Hypothalamus (tissue), 51 donors: ENCODE results near the gene C15orf61.

Experiments
- DNase-seq, 51 donors: peaks; one replicate each; lab custom pipeline; 2025; lab: John Stamatoyannopoulos, UW

The C15orf61 gene

DNA sequence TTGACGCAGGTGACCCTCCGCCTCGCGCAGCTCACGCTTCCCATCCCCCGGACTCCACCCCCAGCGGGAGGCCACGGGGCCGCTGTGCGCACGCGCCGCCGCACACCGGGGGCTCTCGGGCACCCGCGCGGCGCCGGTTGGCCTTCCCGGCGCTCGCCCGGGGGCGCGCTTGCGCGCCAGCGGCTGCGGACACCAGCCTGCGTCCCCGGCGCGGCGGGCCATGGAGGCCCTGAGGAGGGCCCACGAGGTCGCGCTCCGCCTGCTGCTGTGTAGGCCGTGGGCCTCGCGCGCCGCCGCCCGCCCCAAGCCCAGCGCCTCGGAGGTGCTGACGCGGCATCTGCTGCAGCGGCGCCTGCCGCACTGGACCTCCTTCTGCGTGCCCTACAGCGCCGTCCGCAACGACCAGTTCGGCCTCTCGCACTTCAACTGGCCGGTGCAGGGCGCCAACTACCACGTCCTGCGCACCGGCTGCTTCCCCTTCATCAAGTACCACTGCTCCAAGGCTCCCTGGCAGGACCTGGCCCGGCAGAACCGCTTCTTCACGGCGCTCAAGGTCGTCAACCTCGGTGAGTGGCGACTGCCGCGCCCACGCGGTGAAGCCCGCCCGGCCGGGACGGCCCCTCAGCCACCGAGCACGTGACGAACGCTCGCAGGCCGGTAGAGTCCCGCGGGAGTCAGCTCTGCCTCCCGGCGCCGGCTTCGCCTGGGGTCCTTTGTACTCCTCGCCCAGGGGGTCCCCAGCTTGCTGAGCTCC is at the start of gene C15orf61:
Gene C15orf61, plus strand, starts transcription at position 103 of the 754 bp plus-strand sequence. Its CDS starts 118 bp downstream, at position 221.
- peak; percentile 40 to 90 (median 74) for DNase-seq

DNA sequence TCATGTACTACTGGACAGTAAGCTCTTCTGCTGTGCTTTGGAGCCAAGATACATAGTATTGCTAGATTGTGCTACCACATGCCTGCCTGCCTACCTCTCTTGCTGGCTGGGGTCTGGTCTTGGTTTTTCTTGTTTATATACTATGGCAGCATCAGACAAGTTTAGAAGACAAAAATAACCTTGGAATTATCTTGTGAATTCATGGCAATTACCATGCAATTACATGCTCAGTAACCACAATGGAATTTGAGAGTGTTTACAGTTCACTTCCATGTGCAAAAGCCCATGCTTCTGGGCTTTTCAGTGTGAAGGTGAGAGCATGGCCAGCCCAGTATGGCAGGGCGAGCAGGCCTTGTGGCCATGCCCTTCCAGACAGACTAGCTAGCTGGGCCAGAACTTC is 48.0 kb upstream of the C15orf61 start:
- no peak for DNase-seq

DNA sequence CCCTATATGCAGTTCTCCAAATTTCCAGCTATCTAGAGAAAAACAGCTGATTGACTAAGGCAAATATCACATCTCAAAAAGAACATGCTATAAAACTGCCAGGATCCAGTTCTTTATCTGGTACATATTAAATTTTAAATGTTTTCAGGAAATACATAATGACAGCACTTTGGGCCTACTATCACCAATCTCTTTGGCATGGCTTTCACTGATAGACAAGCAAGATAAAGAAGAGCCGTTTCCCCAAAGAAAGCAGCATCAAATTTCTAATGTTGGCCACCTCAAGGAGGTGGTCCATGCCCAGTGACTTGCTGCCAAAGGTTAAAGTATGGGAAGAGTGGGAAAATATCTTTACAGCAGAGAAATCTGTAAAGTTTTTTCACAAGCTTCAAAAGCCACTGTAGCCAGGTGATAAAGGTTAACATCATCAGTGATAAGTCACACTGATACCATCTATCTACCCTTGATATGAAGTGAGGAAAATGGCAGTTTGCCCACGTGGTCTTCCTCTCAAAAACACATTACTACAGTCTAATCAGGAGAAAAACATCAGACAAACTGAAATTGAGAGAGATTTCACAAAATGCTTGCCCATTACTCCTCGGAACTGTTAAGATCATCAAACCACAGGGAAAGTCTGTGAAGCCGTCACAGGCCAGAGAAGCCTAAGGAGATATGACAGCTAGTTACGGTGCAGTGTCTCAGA is 46.4 kb upstream of the C15orf61 start:
- DNase-seq = no peak

DNA sequence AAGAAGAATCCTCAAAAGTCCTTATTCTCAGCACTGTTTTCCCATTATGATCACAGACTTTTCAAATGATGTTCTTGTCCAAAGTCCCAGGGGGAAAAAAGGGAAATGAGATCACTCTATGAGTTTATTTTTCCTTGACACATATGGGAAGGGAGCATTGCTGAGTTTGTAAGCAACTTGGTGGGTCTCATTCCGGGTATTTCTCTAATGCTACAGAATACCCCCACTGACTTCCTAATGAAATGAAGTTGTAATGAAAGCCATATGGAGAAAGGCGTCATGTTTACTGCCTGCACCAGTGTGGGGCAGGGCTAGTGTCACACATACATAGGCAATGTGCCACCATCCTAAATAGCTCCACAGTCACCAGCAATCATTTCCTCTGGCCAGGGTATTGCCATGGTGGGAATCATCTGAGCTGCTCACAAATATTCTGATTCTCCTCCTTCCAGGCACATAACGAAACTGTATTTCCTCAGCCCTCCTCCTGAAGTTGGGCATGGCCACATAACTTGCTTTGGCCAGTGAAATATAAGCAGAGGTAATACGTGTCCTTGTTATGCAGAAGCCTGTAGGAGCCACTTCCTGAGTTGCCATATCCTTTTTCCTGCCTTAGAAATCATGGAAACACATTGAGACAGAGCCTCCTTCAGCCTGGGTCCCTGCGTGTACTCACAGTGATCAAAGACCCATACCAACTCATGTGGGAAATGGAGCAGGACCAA is 41.0 kb upstream of the C15orf61 start:
- DNase-seq = no peak

DNA sequence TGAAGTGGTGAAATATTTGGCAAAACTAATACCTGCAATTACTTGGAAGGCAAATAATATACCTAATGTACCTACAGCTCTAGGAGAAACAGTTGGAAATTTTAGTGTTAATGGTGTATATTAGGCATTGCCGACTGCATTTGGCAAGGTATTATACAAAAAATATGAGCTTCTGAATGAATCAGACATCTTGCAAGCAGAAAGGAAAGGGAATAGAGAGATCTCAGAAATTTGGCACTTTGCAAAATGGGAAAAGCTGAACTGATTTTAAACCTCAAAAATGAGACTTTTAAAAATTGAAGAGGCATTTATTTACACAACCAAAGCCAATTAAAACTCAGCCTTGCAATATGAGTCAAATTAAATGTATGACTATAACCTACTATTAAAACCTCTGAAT is 40.2 kb upstream of the C15orf61 start:
- no peak for DNase-seq

DNA sequence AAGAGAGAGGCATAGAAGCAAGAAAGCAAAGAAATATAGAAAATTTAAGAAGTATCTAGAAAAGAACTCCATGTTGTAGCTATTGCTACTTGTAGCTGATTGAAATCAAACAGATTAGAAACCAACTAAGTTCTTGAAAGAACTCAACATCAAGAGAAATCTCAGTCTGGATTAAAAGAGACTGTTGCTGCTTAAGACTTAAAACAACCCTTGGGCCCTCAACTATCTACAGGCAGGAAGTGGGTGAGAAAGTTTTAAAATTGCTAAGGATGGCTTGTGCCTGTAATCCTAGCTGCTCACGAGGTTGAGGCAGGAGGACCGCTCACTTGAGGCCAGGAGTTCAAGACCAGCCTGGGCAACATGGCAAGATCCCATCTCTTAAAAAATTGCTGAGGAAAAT is 39.3 kb upstream of the C15orf61 start:
- DNase-seq = no peak

DNA sequence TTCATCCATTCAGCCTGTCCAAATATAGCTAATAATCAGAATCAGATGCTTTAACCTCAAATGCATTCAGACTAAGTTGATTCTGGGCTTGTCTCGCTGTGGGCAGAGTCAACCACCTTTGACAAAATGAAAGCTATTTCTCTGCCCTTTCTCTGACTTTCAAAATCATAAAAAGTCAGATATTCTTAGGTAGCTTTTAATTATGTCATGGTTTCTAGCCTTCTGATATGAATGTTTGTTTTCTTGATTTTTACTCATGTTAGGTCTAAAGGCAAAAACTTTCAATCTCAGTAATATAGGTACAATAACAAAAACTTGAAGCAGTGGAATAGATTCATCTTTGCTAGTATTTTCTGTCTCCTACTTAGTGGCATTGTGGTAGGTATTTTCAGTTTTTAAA is 25.3 kb upstream of the C15orf61 start:
- no peak for DNase-seq

DNA sequence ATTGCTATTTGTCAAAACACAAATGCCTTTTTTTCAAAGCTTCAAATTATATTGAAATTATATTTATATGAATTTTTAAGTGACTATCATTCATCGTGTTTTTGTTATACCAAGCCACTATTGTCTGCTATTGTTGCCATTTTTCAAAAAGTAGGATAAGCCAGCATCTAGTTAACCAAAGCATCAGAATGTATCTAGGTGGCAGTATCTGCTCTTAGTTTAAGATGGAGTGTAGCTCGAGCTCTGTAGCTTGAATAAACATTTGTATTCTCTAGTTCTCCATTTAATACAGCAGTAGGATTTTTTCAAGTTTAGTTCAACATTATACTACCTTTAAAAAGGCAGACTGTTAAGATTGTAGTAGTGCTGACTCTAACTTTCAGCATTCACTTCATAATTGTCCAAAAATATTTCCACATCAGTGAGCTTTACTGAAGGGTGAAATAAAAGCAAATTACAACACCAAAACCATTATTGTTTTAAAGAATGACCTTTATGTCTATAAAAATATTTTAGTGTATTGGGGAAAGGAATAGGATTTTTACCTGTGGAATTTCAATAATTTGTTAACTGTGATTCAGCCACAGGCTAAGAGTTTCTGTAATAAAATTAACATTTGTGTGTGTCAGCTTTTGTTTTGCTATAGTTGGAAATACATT is 19.6 kb upstream of the C15orf61 start:
- DNase-seq = peak in 2 of 51 donors; percentile 3 to 17

DNA sequence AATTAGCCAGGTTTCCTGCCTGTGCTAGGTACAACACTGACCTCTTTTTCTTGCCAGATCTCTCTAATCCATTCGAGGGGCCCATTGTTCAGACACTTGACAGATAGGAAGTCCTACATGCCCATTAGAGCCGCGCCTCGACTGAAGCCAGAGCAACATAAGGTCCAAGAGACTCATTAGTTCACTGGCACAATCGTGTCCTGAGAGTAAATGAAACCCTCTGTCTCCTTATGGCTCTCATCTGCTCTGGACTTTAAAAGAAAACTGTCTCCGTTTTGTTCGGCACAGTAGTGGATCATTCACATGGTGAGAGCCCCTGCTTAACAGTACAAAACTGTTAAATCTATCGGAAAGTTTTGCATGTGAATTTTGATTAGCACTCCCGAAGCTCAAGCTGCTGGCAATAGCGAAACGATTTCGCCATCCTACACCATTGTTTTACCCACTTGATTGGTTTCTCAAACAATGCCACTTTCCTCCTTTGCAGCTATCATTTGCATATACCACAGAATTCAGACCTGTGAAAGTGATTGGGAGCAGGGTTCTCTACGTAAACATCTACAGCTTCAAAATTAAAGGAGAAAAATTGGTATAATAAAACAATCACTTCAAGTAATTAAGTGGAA is 19.0 kb upstream of the C15orf61 start:
- peak in 1 of 51 donors; percentile 2 for DNase-seq

DNA sequence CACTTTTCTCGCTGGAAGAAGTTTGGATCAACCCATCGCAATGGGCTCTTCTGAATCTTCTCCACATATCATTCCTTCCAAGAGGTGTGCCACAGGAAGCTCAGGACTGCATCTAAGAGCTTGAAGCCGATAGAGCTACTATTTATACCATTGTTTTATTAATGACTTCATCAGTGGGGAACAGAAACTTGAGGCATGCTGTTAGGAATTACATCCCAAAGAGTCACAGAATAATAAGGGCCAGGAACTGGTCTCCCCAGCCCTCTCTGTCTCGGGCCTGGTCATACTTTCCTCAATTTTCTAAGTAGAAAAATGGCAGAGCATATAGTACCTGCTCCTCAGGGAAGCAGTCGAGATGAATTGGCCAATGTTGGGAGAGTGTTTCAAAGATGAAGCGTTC is 16.9 kb upstream of the C15orf61 start:
- no peak for DNase-seq

DNA sequence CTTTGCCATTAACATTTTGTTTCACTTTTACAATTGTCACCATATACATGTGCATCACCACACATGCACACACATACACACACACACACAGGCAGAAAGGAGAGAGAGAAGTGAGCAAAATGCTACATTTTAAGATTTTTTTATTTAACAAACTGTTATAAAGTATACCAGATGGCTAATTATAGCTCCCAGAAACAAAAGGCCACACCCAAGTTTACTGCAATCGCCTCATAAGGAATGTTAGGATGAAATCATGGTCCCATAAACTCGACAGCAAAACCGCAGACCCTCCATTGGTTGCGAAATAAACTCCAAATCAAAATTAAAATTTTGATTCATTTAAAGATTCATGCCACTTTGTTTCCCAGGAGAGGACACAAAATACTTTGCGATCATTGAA is 16.1 kb upstream of the C15orf61 start:
- no peak for DNase-seq

DNA sequence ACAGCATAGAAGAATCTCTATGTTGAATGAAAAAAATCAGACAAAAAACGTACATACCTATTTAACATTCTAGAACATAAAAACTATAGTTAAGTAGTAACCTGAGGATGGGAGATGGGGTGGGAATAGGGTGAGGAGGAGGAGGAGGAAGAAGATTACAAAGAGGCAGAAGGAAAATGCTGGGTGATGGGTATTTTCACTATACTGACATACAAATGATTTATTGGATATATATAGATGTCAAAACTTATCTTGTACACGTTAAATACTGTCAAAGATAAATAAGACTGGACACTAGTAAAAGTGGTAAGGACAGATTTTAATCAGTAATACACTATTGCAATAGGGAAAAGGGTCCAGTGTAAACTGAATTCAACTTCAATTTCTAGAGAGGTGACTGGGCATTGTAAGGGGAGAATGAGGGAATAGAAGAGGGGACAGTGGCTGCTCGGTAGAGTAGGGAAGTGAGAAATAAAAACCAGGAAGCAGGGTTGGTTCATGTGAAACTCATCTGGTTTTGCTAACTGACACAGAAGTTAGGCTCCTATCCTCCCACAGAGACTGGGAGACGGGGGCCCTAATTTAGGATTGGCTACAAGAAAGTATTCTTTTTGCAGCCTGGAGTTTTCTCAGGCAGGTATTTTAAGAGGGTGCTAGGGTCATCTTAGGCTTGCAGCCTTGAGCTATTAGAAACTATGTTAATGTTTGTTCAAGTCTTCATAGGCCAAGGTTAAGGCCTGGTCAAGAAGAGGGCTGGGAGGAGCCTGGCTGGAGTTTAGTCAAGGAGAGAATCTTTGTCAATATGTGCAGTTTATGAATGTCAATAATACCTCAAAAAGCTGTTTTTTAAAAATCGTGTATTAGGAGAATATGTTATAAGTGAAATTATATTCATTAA is 15.0 kb upstream of the C15orf61 start:
- DNase-seq = no peak

DNA sequence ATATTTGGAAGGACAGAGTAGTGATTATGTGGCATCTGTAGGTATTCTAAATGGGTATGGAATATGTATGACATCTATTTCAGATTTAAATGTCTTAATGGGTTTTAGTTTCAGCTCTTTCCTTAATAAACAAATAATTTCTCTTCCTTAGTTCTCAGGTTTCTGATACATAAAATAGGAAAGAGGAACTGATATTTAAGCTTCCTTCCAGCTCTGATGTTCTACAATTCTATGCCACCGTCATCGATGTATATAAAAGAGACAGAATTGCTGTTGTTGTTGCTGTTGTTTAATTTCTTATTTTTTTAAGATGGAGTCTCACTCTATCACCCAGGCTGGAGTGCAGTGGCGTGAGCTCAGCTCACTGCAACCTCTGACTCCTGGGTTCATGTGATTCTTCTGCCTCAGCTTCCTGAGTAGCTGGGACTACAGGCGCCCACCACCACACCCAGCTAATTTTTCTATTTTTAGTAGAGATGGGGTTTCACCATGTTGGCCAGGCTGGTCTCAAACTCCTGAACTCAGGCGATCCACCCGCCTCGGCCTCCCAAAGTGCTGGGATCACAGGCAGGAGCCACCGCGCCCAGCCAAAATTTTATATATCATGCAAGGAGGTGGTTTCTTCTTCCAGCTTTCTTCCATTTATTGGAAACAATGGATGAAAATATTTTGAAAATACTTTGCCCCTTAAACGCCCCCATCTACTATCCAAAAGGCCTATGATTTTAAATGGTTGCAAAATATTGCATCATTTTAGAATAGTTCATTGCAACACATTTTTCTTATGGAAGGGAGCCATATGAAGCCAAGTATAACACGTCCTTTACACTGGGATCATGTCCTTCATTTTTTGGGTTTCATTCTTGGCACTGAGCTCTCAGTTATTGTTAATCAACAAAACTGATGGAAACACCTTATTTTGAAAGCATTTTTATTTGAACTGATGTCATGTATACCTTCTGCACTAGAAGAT is 13.9 kb upstream of the C15orf61 start:
- no peak for DNase-seq

DNA sequence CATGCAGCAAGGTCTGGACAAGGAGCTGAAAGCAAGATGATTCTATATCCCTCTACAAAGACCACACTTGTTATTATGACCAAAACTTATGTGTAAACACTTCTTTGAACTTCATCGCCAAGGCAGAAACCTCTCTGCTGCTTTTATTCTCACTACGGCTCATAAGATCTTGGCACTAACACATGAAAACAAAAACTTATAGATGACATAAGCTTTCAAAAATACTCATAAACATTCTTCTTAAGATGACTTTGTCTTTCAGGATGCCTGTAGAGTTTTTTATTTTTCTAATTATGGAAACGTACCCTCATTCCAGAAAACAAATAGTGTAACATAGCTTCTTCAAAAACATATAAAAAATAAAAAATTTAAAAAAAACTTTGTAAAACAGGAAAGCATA is 12.5 kb upstream of the C15orf61 start:
- no peak for DNase-seq

DNA sequence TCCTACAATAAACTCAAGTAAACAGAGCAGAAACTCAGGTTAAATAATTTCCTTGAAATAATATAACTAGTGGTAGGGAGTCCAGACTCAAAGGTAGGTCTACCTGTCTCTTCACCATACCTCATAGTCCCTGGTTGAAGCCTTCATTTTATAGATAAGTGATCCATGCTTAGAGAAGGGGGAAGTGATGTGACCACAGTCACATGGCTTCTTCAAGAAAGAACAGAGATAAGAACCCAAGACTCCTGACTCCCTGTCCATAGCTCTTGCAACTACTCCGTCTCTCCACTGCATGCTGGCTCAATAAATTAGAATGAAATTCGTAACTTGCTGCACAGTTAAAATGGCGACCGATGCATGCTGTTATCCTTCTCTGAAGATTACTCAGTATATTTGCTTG is 11.0 kb upstream of the C15orf61 start:
- DNase-seq = no peak

DNA sequence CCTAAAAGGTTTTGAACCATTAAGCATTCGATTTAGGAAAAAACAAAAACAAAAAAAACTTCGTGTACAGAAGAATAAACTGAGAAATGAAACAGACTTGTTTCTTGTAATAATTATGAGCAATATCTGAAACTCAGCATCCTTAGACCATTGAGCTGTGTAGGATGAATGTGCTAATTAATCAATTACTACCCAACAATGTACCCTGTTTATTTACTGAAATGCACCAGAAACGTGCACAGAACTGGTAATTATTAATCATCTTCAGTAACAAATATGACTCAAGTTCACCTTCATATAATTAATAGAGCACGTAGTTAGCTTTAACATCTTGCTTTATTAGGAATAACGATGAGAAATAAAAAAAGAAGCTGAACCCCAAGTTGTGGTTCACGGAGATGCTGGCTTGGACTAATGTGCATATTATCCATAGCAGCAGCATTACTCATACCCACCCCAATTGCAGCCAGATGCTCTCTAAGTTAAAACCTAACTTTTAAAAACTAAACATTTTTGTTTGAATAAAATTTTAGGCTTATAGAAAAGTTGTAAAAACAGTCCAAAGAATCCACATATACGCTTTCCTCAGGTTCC is 10.2 kb upstream of the C15orf61 start:
- no peak for DNase-seq

DNA sequence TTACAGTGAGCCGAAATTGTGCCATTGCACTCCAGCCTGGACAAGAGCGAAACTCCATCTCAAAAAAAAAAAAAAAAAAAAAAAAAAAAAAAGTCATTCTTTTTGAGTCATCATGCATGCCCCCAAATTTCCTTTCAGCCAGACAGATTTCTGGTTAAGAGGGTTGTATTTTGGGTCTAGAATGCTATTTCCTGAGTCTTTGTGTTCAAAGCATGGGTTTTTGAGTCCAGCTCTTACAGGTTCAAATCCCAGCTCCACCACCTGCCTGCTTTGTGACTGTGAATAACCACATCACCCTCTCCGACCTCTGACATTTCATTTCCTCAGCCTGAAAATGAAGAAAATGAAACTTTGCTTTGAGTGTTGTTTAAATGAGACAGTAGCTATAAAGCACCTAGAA is 9.3 kb upstream of the C15orf61 start:
- no peak for DNase-seq

DNA sequence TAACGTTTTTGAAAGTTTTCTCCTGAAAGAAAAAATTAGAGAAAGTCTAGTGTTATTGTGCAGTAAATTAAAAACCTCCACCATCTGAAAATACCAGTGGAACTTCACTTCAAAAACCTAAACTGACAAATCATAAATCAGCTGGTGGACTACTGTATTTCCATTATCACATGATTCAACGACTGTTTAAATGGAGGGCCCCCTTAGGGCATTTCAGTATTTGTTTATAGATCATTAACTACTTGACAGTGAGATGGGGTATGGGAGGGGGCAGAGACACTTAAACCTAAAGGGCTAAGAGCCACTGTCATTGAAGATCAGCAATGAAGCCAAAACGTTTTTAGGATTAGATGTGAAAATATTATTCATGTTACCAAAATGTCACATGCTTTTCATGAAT is 8.8 kb upstream of the C15orf61 start:
- DNase-seq = no peak
